ENCODE results near the gene LILRB3. TPM values are rescaled to one million over a fixed set of nuclear protein-coding genes. Genes with fewer than 3 reads are reported as not detected.
"Not testable (repeated sequence)": the region's sequence is repeated elsewhere in the genome, so short reads cannot be mapped to it uniquely, and the experiment has no call there.

The LILRB3 gene
- total RNA-seq, 4 donors from 2014 or later: 0.34 to 5.7 (median 2.9) TPM

DNA sequence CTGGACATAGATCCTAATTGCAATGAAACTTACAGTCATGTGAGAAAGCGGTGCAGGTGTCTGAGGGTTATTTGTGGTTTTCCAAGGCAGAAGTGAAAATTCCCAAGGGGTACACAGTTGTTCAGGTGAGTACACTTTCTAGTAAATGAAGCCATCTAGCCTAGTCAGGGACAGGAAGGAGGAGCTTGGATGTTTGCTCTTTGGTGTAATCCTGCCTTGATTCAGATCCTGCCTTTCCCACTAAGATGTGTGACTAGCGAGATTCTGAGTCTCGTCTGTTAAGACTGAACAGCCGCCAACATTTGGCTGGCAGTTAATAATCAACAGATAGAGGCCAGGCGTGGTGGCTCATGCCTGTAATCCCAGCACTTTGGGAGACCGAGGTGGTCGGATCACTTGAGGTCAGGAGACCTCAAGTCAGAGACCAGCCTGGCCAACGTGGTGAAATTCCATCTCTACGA lies 19.6 kb downstream of the LILRB3 start:
- H3K36me3 ChIP-seq: peaks cover 61% of the 10 kb centered on the region
- peaks cover 70% of the 10 kb centered on the region for H3K4me1 ChIP-seq
- H3K27me3 ChIP-seq: no peaks in the 10 kb centered on the region
- TF ChIP-seq POLR2AphosphoS5 (IDR thresholded peaks at IDR 0.05) (no peak), EP300 (IDR thresholded peaks at IDR 0.05) (no peak), POLR2A (IDR thresholded peaks at IDR 0.05) (no peak)
- no peak for DNase-seq (ENCODE audit: low spot score in 2 of 2)
- H3K4me3 ChIP-seq: no peak overlapping the region
- H3K9me3 ChIP-seq: no peaks in the 10 kb centered on the region
- 55% methylated on average over 9 of the region's 9 CpGs for WGBS
- H3K27ac ChIP-seq: no peak overlapping the region

DNA sequence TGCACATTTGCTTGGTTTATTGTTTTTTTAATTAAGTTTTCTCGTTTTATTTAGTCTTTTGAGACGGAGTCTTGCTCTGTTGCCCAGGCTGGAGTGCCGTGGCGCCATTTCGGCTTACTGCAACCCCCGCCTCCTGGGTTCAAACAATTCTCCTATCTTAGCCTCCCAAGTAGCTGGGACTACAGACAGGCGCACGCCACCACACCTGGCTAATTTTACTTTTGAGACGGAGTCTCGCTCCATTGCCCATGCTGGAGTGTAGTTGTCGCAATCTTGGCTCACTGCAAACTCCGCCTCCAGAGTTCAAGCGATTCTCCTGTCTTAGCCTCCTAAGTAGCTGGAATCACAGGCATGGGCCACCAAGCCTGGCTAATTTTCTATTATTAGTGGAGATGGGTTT lies 20.8 kb downstream of the LILRB3 start:
- Histone ChIP-seq H3K27me3 (no peaks in the 10 kb centered on the region), H3K4me3 (peak overlapping the region; percentile 78), H3K27ac (no peak overlapping the region), H3K36me3 (peaks cover 49% of the 10 kb centered on the region), H3K4me1 (peaks cover 64% of the 10 kb centered on the region), H3K9me3 (no peaks in the 10 kb centered on the region)
- 67% methylated on average over 13 of the region's 13 CpGs for WGBS
- no peak for TF ChIP-seq CTCF (IDR thresholded peaks at IDR 0.05)
- TF ChIP-seq POLR2A (IDR thresholded peaks at IDR 0.05): no peak
- TF ChIP-seq POLR2AphosphoS5 (IDR thresholded peaks at IDR 0.05): no peak
- TF ChIP-seq EP300 (IDR thresholded peaks at IDR 0.05): no peak
- DNase-seq (ENCODE audit: low spot score in 2 of 2): no peak

DNA sequence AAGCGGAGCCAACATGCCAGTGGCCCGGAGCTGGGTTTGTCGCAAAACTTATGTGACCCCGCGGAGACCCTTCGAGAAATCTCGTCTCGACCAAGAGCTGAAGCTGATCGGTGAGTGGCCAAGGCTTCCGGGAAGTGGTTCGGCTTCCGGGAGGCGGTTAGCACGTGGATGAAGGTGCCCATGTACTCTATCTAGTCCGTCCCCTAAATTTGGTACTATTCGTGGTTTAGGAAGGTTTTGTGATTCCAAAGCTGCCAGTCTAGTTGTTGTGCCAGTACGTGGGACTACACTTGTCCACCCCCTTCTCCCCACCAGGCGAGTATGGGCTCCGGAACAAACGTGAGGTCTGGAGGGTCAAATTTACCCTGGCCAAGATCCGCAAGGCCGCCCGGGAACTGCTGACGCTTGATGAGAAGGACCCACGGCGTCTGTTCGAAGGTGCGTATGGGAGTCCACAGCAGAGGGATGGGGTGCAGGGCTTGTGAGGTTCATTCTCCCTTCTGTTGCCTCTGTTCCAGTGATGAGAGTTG lies 21.6 kb downstream of the LILRB3 start:
- DNase-seq (ENCODE audit: low spot score in 2 of 2): no peak
- H3K27ac ChIP-seq: peak overlapping the region; percentile 95
- no peaks in the 10 kb centered on the region for H3K9me3 ChIP-seq
- H3K4me3 ChIP-seq: peak overlapping the region; percentile 78
- WGBS: 0% methylated on average over 7 of the region's 28 CpGs
- H3K27me3 ChIP-seq: no peaks in the 10 kb centered on the region
- TF ChIP-seq EP300 (IDR thresholded peaks at IDR 0.05): no peak
- TF ChIP-seq POLR2AphosphoS5 (IDR thresholded peaks at IDR 0.05): no peak
- no peak for TF ChIP-seq POLR2A (IDR thresholded peaks at IDR 0.05)
- no peak for TF ChIP-seq CTCF (IDR thresholded peaks at IDR 0.05)
- H3K4me1 ChIP-seq: peaks cover 56% of the 10 kb centered on the region
- H3K36me3 ChIP-seq: peaks cover 42% of the 10 kb centered on the region

- Histone ChIP-seq H3K4me3 (no peak overlapping the region), H3K36me3 (peaks cover 24% of the 10 kb centered on the region), H3K27ac (no peak overlapping the region), H3K27me3 (no peaks in the 10 kb centered on the region), H3K9me3 (no peaks in the 10 kb centered on the region), H3K4me1 (peaks cover 38% of the 10 kb centered on the region)
- no peak for DNase-seq (ENCODE audit: low spot score in 2 of 2)
- TF ChIP-seq POLR2AphosphoS5 (IDR thresholded peaks at IDR 0.05) (no peak), CTCF (IDR thresholded peaks at IDR 0.05) (no peak), EP300 (IDR thresholded peaks at IDR 0.05) (no peak), POLR2A (IDR thresholded peaks at IDR 0.05) (no peak)
- WGBS: 94% methylated on average over 16 of the region's 16 CpGs
Observed at GRCh38 chr19:54199401-54199800, 23.4 kb downstream of the LILRB3 start.

GRCh38 chr19:54197121-54197520 lies 25.7 kb downstream of the LILRB3 start:
- WGBS: 67% methylated on average over 3 of the region's 3 CpGs
- DNase-seq (ENCODE audit: low spot score in 2 of 2): no peak
- Histone ChIP-seq H3K36me3 (peaks cover 17% of the 10 kb centered on the region), H3K4me1 (peaks cover 20% of the 10 kb centered on the region), H3K27me3 (no peaks in the 10 kb centered on the region), H3K27ac (no peak overlapping the region), H3K4me3 (no peak overlapping the region), H3K9me3 (no peaks in the 10 kb centered on the region)
- no peak for TF ChIP-seq CTCF (IDR thresholded peaks at IDR 0.05)

- Histone ChIP-seq H3K27me3 (no peaks in the 10 kb centered on the region), H3K9me3 (no peaks in the 10 kb centered on the region), H3K4me3 (no peak overlapping the region), H3K36me3 (peaks cover 16% of the 10 kb centered on the region), H3K27ac (no peak overlapping the region), H3K4me1 (peaks cover 20% of the 10 kb centered on the region)
- WGBS: 94% methylated on average over 7 of the region's 7 CpGs
- DNase-seq (ENCODE audit: low spot score in 2 of 2): no peak
- TF ChIP-seq CTCF (IDR thresholded peaks at IDR 0.05) (no peak), POLR2A (IDR thresholded peaks at IDR 0.05) (no peak), POLR2AphosphoS5 (IDR thresholded peaks at IDR 0.05) (no peak), EP300 (IDR thresholded peaks at IDR 0.05) (no peak)
Observed at GRCh38 chr19:54196536-54196935, 26.3 kb downstream of the LILRB3 start.

GRCh38 chr19:54194463-54194862 lies 28.3 kb downstream of the LILRB3 start:
- Histone ChIP-seq H3K4me1 (peaks cover 12% of the 10 kb centered on the region), H3K36me3 (peaks cover 16% of the 10 kb centered on the region)
- 95% methylated on average over 12 of the region's 12 CpGs for WGBS
- H3K4me3 ChIP-seq; H3K27me3 ChIP-seq; H3K9me3 ChIP-seq; H3K27ac ChIP-seq; DNase-seq (ENCODE audit: low spot score in 2 of 2): not testable (repeated sequence)

Data from suprapubic skin (tissue), 4 donors.